ENCODE data around the gene CAV1. TPM values are rescaled to one million over a fixed set of nuclear protein-coding genes. Genes with fewer than 3 reads are reported as not detected.
A peak's percentile ranks its signal among the peaks of the same experiment; 100 is the strongest.

Gene CAV1
- polyA plus RNA-seq, 1 donor (not counting 4 experiments of a cell fraction or from before 2014, with no cell fraction given), result 2,905 TPM

DNA sequence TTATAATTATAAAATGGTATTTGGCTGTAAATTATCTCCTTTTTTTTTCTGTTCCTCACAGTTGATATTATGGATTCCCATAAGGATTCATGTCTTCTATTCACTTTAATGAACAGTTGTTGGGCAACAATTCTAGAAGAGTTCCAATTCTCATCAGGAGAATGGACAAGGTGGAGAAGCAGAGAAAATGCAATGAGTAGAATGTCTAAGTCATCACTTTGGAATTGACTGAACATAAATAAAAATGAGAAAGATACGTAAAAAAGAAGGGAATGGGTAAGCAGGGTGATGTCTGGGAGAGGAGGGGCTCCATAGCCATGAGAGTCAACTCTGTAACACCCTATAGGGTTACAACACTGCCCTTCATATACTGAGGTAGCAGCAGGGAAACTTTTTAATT, 27.1 kb upstream of the CAV1 start:
- no peak for TF ChIP-seq EZH2 (IDR thresholded peaks at IDR 0.05; ENCODE audit: low read length)
- TF ChIP-seq, protein P1, sequence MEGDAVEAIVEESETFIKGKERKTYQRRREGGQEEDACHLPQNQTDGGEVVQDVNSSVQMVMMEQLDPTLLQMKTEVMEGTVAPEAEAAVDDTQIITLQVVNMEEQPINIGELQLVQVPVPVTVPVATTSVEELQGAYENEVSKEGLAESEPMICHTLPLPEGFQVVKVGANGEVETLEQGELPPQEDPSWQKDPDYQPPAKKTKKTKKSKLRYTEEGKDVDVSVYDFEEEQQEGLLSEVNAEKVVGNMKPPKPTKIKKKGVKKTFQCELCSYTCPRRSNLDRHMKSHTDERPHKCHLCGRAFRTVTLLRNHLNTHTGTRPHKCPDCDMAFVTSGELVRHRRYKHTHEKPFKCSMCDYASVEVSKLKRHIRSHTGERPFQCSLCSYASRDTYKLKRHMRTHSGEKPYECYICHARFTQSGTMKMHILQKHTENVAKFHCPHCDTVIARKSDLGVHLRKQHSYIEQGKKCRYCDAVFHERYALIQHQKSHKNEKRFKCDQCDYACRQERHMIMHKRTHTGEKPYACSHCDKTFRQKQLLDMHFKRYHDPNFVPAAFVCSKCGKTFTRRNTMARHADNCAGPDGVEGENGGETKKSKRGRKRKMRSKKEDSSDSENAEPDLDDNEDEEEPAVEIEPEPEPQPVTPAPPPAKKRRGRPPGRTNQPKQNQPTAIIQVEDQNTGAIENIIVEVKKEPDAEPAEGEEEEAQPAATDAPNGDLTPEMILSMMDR (optimal IDR thresholded peaks at IDR 0.05 in 1 of 3, IDR thresholded peaks at IDR 0.05 in 1 of 3, conservative IDR thresholded peaks at IDR 0.05 in 1 of 3; ENCODE audit: extremely low read depth in 1 of 3, insufficient read depth in 2 of 3, low read length in 3 of 3), result no peak
- peaks cover 33% of the 10 kb centered on the region for H3K79me2 ChIP-seq (ENCODE audit: control insufficient read depth, insufficient read depth, low read length)
- dilution Hi-C loops (cut with MboI; ENCODE audit: extremely low pct_ligation_motif_present, low sequenced_read_pairs), result no loop called here
- no peak overlapping the region for H3K27ac ChIP-seq (ENCODE audit: control insufficient read depth, insufficient read depth, low read length)
- no peaks in the 10 kb centered on the region for H3K9me3 ChIP-seq (ENCODE audit: control insufficient read depth, low read depth, low read length)
- DNase-seq (ENCODE audit: low read depth, low spot score) (no peak), FAIRE-seq (no peak)
- H3K4me1 ChIP-seq (ENCODE audit: control insufficient read depth, extremely low read depth, insufficient read depth, low read length), result peaks cover 22% of the 10 kb centered on the region
- no peak overlapping the region for H2AFZ ChIP-seq (ENCODE audit: control insufficient read depth, low read length)
- no peaks in the 10 kb centered on the region for H4K20me1 ChIP-seq (ENCODE audit: control insufficient read depth, extremely low read depth, insufficient read depth, low read length)
- no peak overlapping the region for H3K4me2 ChIP-seq (ENCODE audit: control insufficient read depth, extremely low read depth, insufficient read depth, low read depth, low read length)
- H3K9me1 ChIP-seq (ENCODE audit: control insufficient read depth, extremely low read depth, insufficient read depth, low read length), result no peaks in the 10 kb centered on the region
- peaks cover 0 to 20% of the 10 kb centered on the region in 2 experiments for H3K36me3 ChIP-seq (ENCODE audit: control insufficient read depth in 2 of 2, extremely low read depth in 1 of 2, insufficient read depth in 2 of 2, low read length in 2 of 2)
- no peak overlapping the region for H3K9ac ChIP-seq (ENCODE audit: control insufficient read depth, extremely low read depth, insufficient read depth, low read length)
- H3K4me3 ChIP-seq (ENCODE audit: control insufficient read depth in 2 of 3, extremely low read depth in 1 of 3, insufficient read depth in 2 of 3, low read depth in 1 of 3, low read length in 3 of 3), result no peak overlapping the region
- no peaks in the 10 kb centered on the region for H3K27me3 ChIP-seq (ENCODE audit: control insufficient read depth, extremely low read depth, insufficient read depth, low read length)

DNA sequence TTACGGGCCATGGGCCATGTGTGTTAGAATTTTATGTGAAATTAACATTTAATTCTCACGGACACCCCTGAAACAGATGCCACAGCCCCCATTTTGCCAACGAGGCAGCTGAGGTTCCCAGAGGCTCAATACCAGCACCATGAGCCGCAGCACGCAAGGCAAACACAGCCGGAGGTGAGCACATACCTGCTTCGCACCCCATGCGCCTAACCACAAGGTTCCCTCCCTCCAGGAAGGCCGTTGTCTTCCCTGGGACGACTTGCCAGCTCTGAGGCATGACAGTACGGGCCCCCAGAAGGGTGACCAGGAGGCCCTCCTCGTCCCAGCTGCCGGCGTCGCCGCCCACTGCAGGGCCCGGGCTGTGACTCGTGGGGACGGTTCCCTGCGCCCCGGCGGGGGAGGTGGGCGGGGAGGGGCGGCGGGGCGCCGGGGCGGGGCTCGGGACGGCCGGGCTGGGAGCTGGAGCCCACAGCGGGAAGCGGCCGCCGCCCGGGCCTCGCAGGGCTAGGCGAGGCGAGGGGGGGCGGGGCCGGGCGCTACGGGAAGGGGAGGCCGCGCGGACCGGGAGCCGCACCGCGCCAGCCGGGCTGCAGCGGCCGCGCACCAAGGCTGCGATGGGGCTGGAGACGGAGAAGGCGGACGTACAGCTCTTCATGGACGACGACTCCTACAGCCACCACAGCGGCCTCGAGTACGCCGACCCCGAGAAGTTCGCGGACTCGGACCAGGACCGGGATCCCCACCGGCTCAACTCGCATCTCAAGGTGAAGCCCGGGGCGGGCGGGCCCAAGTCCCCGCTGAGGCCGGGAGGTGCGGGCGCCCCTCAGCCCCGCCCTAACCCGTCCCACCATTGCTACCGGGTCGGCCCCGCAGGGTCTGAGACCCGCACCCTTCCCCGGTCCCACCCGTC, 25.4 kb upstream of the CAV1 start, which contains the start of gene CAV2:
TSS of gene CAV2 (plus strand) at position 571 of the 910 bp plus-strand sequence. CDS start at position 615, 44 bp downstream.
- peak within 1 kb of the TSS; percentile 85 to 99 (median 97) for H3K4me3 ChIP-seq (ENCODE audit: control insufficient read depth in 2 of 3, extremely low read depth in 1 of 3, insufficient read depth in 2 of 3, low read depth in 1 of 3, low read length in 3 of 3)
- no peaks in the 10 kb centered on the region for H3K9me1 ChIP-seq (ENCODE audit: control insufficient read depth, extremely low read depth, insufficient read depth, low read length)
- no peaks in the 10 kb centered on the region for H4K20me1 ChIP-seq (ENCODE audit: control insufficient read depth, extremely low read depth, insufficient read depth, low read length)
- H3K27me3 ChIP-seq (ENCODE audit: control insufficient read depth, extremely low read depth, insufficient read depth, low read length), result no peaks in the 10 kb centered on the region
- FAIRE-seq (peak; percentile 61), DNase-seq (ENCODE audit: low read depth, low spot score) (peak; percentile 77)
- H3K4me2 ChIP-seq (ENCODE audit: control insufficient read depth, extremely low read depth, insufficient read depth, low read depth, low read length), result peak within 1 kb of the TSS; percentile 99
- peaks cover 30% of the 10 kb centered on the region for H3K4me1 ChIP-seq (ENCODE audit: control insufficient read depth, extremely low read depth, insufficient read depth, low read length)
- dilution Hi-C loops (cut with MboI; ENCODE audit: extremely low pct_ligation_motif_present, low sequenced_read_pairs), result loop anchor here (25.0 kb wide), 1 partner anchor 237 kb away; no protein-coding TSS in a partner anchor
- H3K27ac ChIP-seq (ENCODE audit: control insufficient read depth, insufficient read depth, low read length), result peak within 1 kb of the TSS; percentile 97
- peak within 1 kb of the TSS; percentile 99 for H3K9ac ChIP-seq (ENCODE audit: control insufficient read depth, extremely low read depth, insufficient read depth, low read length)
- H3K79me2 ChIP-seq (ENCODE audit: control insufficient read depth, insufficient read depth, low read length), result peaks cover 47% of the 10 kb centered on the region
- H2AFZ ChIP-seq (ENCODE audit: control insufficient read depth, low read length), result peak within 1 kb of the TSS; percentile 70
- no peak for TF ChIP-seq EZH2 (IDR thresholded peaks at IDR 0.05; ENCODE audit: low read length)
- TF ChIP-seq, protein P1 (optimal IDR thresholded peaks at IDR 0.05 in 1 of 3, IDR thresholded peaks at IDR 0.05 in 1 of 3, conservative IDR thresholded peaks at IDR 0.05 in 1 of 3; ENCODE audit: extremely low read depth in 1 of 3, insufficient read depth in 2 of 3, low read length in 3 of 3), result no peak
- H3K9me3 ChIP-seq (ENCODE audit: control insufficient read depth, low read depth, low read length), result no peaks in the 10 kb centered on the region
- H3K36me3 ChIP-seq (ENCODE audit: control insufficient read depth in 2 of 2, extremely low read depth in 1 of 2, insufficient read depth in 2 of 2, low read length in 2 of 2), result peaks cover 0 to 21% of the 10 kb centered on the region in 2 experiments
